GM19397 (cell line): ENCODE measurements around the gene TSPAN8.
"Not testable (repeated sequence)": the region's sequence is repeated elsewhere in the genome, so short reads cannot be mapped to it uniquely, and the experiment has no call there.

Experiments
- ATAC-seq: cut with Tn5 transposase; IDR thresholded peaks from one replicate; pipeline ENCODE4 v1.9.1; 2021; ENCODE audit warnings: mild to moderate bottlenecking, moderate library complexity; ENCODE audit not compliant: unreplicated experiment

Gene TSPAN8

GRCh38 chr12:71129364-71129763 lies 28.4 kb downstream of the TSPAN8 start:
- ATAC-seq = no peak

- no peak for ATAC-seq
Measured at GRCh38 chr12:71128191-71128788, 29.5 kb downstream of the TSPAN8 start.

GRCh38 chr12:71125949-71126348 lies 31.9 kb downstream of the TSPAN8 start:
- ATAC-seq = no peak

- no peak for ATAC-seq
Measured at GRCh38 chr12:71125515-71125914, 32.3 kb downstream of the TSPAN8 start.

GRCh38 chr12:71124835-71125460 lies 32.9 kb downstream of the TSPAN8 start:
- ATAC-seq = no peak

GRCh38 chr12:71113148-71113547 lies 44.7 kb downstream of the TSPAN8 start:
- not testable (repeated sequence) for ATAC-seq

GRCh38 chr12:71109834-71110233 lies 48.0 kb downstream of the TSPAN8 start:
- no peak for ATAC-seq

GRCh38 chr12:71108355-71108754 lies 49.4 kb downstream of the TSPAN8 start:
- ATAC-seq = no peak

- ATAC-seq = no peak
Measured at GRCh38 chr12:71107936-71108335, 49.9 kb downstream of the TSPAN8 start.

GRCh38 chr12:71105956-71106355 lies 51.8 kb downstream of the TSPAN8 start:
- ATAC-seq = no peak

GRCh38 chr12:71092290-71092689 lies 65.5 kb downstream of the TSPAN8 start:
- no peak for ATAC-seq

- ATAC-seq = no peak
Measured at GRCh38 chr12:71090971-71091370, 66.8 kb downstream of the TSPAN8 start.

GRCh38 chr12:71085575-71085974 lies 72.2 kb downstream of the TSPAN8 start:
- no peak for ATAC-seq

- no peak for ATAC-seq
Measured at GRCh38 chr12:71075743-71076142, 82.1 kb downstream of the TSPAN8 start.
